ENCODE measurements around the gene RRBP1.
A peak's percentile ranks its signal among the peaks of the same experiment; 100 is the strongest.

Gene RRBP1

DNA sequence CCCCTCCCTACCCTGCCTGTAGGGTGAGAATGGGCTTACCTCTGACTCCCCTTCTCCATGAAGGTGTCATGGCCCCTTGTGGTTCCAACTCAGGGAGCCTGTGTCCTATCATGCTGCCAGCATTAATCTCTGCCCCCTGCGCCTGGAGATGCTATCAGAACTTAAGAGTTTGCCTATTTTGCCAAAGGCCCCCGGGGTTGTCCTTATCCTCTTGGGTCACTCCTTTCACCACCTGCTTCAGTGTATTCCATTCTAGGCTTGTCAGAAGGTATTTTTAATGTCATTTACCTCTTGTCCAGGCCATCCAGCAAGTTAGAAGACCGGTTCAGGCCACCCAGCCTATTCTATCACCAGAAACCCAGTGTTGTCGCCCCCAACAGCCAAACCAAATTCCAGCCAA is 10.5 kb downstream of the RRBP1 start:
- Histone ChIP-seq H2AFZ (ENCODE audit: low read depth, low read length) (no peak overlapping the region), H3K4me3 (ENCODE audit: low read length) (no peak overlapping the region), H3K9me3 (ENCODE audit: insufficient read depth, low read length) (no peaks in the 10 kb centered on the region), H3K4me2 (ENCODE audit: low read length) (no peak overlapping the region), H4K20me1 (ENCODE audit: insufficient read depth, low read length) (0 out of 2 replicates have a peak, but pooled peaks cover 9% of the 10 kb centered on the region), H3K4me1 (ENCODE audit: low read length) (peaks cover 12% of the 10 kb centered on the region), H3K27ac (ENCODE audit: low read length) (no peak overlapping the region), H3K79me2 (ENCODE audit: low read length) (no peaks in the 10 kb centered on the region), H3K36me3 (replicated peaks; ENCODE audit: low read depth, low read length) (no peaks in the 10 kb centered on the region), H3K27me3 (ENCODE audit: low read depth, low read length) (no peaks in the 10 kb centered on the region), H3K9ac (ENCODE audit: low read length) (no peak overlapping the region)
- TF ChIP-seq, protein P1, sequence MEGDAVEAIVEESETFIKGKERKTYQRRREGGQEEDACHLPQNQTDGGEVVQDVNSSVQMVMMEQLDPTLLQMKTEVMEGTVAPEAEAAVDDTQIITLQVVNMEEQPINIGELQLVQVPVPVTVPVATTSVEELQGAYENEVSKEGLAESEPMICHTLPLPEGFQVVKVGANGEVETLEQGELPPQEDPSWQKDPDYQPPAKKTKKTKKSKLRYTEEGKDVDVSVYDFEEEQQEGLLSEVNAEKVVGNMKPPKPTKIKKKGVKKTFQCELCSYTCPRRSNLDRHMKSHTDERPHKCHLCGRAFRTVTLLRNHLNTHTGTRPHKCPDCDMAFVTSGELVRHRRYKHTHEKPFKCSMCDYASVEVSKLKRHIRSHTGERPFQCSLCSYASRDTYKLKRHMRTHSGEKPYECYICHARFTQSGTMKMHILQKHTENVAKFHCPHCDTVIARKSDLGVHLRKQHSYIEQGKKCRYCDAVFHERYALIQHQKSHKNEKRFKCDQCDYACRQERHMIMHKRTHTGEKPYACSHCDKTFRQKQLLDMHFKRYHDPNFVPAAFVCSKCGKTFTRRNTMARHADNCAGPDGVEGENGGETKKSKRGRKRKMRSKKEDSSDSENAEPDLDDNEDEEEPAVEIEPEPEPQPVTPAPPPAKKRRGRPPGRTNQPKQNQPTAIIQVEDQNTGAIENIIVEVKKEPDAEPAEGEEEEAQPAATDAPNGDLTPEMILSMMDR (IDR thresholded peaks at IDR 0.05; ENCODE audit: low read depth, low read length): no peak
- no peak for TF ChIP-seq EZH2phosphoT487 (IDR thresholded peaks at IDR 0.05; ENCODE audit: low read depth)

DNA sequence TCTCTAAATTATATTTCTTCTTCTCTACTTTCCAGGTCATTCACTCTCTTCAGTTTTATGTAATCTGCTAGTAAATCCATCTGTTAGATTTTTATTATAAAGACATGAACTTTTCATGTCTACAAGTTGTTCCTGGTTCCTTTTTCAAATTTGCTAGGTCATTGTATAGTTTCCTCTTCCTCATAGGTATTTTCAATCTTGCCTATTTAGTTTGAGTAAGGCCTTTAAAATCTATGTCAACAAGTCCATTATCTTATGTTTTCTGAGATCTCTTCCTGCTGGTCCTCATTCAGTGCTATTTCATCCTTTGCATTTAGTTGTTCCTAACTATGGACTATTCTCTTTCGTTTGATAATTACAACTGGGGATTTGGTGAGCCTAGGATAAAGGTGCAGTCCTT is 11.0 kb downstream of the RRBP1 start:
- Histone ChIP-seq H3K4me3 (ENCODE audit: low read length) (no peak overlapping the region), H3K79me2 (ENCODE audit: low read length) (no peaks in the 10 kb centered on the region), H3K27me3 (ENCODE audit: low read depth, low read length) (no peaks in the 10 kb centered on the region), H4K20me1 (ENCODE audit: insufficient read depth, low read length) (0 out of 2 replicates have a peak, but pooled peaks cover 9% of the 10 kb centered on the region), H3K9ac (ENCODE audit: low read length) (no peak overlapping the region), H3K9me3 (ENCODE audit: insufficient read depth, low read length) (no peaks in the 10 kb centered on the region), H3K4me1 (ENCODE audit: low read length) (peaks cover 12% of the 10 kb centered on the region), H2AFZ (ENCODE audit: low read depth, low read length) (no peak overlapping the region), H3K36me3 (replicated peaks; ENCODE audit: low read depth, low read length) (no peaks in the 10 kb centered on the region), H3K4me2 (ENCODE audit: low read length) (peak overlapping the region; percentile 8; the same call in 1 of the 2 replicates), H3K27ac (ENCODE audit: low read length) (no peak overlapping the region)
- TF ChIP-seq, protein P1 (IDR thresholded peaks at IDR 0.05; ENCODE audit: low read depth, low read length): no peak
- no peak for TF ChIP-seq EZH2phosphoT487 (IDR thresholded peaks at IDR 0.05; ENCODE audit: low read depth)

DNA sequence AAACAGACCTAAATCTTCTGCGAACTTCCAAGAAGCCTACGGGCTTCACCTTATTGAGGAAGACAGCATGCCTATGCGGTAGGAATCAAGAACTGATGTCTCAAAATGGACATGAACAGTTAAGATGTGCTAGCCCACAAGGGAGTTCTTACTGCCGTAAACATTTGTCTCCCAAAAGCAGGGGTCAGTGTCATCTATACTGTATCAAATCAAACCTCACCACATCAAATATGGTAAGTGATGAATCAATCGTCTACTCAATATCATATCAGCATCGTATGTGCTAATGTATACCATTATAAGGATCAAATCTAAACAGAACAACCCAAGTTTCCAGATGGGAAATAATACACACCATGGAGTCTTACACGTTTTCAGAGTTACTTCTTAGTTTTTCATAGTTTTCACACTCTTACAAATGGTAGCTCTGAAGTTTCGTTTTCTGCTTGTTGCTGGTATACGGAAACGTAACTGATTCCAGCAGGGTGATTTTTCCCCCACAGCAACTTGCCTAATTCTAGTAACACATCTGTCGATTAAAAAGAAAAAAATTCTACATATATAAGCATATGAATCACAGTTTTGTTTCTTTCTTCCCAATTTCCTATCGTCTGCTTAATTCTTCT is 12.6 kb downstream of the RRBP1 start:
- Histone ChIP-seq H3K79me2 (ENCODE audit: low read length) (no peaks in the 10 kb centered on the region), H3K4me1 (ENCODE audit: low read length) (peaks cover 12% of the 10 kb centered on the region), H3K27ac (ENCODE audit: low read length) (no peak overlapping the region), H3K4me3 (ENCODE audit: low read length) (no peak overlapping the region), H3K4me2 (ENCODE audit: low read length) (no peak overlapping the region), H2AFZ (ENCODE audit: low read depth, low read length) (no peak overlapping the region), H4K20me1 (ENCODE audit: insufficient read depth, low read length) (peaks cover 7% of the 10 kb centered on the region; the same call in 1 of the 2 replicates), H3K9ac (ENCODE audit: low read length) (no peak overlapping the region), H3K9me3 (ENCODE audit: insufficient read depth, low read length) (no peaks in the 10 kb centered on the region), H3K36me3 (replicated peaks; ENCODE audit: low read depth, low read length) (no peaks in the 10 kb centered on the region), H3K27me3 (ENCODE audit: low read depth, low read length) (no peaks in the 10 kb centered on the region)
- TF ChIP-seq, protein P1 (IDR thresholded peaks at IDR 0.05; ENCODE audit: low read depth, low read length): no peak
- no peak for TF ChIP-seq EZH2phosphoT487 (IDR thresholded peaks at IDR 0.05; ENCODE audit: low read depth)

DNA sequence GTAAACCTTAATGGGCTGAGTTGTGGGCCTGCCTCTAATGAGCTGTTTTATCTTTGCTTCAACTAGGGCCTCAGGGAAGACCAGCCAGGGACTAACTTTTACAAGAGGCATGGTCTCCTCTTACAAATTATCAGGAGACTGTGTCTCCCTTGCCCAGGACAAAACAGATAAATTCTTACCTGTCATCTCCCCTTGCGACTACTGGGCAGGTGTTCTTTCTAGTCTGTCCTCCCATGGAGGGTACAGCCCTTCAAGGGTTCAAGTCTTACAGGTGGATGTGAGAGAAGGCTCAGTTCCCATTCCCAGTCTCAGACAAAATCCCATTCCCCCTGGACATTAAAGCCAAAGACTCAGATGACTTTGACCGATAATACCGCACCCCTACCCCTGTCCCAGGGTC is 13.6 kb downstream of the RRBP1 start:
- TF ChIP-seq, protein P1 (IDR thresholded peaks at IDR 0.05; ENCODE audit: low read depth, low read length): no peak
- TF ChIP-seq EZH2phosphoT487 (IDR thresholded peaks at IDR 0.05; ENCODE audit: low read depth): no peak
- no peaks in the 10 kb centered on the region for H3K79me2 ChIP-seq (ENCODE audit: low read length)
- H3K27ac ChIP-seq (ENCODE audit: low read length): no peak overlapping the region
- H4K20me1 ChIP-seq (ENCODE audit: insufficient read depth, low read length): peaks cover 16% of the 10 kb centered on the region; the same call in 1 of the 2 replicates
- no peak overlapping the region for H3K4me3 ChIP-seq (ENCODE audit: low read length)
- no peaks in the 10 kb centered on the region for H3K36me3 ChIP-seq (replicated peaks; ENCODE audit: low read depth, low read length)
- no peaks in the 10 kb centered on the region for H3K27me3 ChIP-seq (ENCODE audit: low read depth, low read length)
- H2AFZ ChIP-seq (ENCODE audit: low read depth, low read length): no peak overlapping the region
- H3K9ac ChIP-seq (ENCODE audit: low read length): no peak overlapping the region
- H3K4me1 ChIP-seq (ENCODE audit: low read length): peaks cover 12% of the 10 kb centered on the region
- H3K4me2 ChIP-seq (ENCODE audit: low read length): no peak overlapping the region
- H3K9me3 ChIP-seq (ENCODE audit: insufficient read depth, low read length): no peaks in the 10 kb centered on the region

All from OCI-LY3 (cell line).